Measurements from ENCODE around the gene DHRSX. TPM values are rescaled to one million over a fixed set of nuclear protein-coding genes. Genes with fewer than 3 reads are reported as not detected.

DHRSX gene
- total and polyA plus RNA-seq, 2 of the 8 experiments (the other 6 are each of a cell fraction or from before 2014, with no cell fraction given): 35.1 to 43.4 TPM

- TF ChIP-seq, protein P1, sequence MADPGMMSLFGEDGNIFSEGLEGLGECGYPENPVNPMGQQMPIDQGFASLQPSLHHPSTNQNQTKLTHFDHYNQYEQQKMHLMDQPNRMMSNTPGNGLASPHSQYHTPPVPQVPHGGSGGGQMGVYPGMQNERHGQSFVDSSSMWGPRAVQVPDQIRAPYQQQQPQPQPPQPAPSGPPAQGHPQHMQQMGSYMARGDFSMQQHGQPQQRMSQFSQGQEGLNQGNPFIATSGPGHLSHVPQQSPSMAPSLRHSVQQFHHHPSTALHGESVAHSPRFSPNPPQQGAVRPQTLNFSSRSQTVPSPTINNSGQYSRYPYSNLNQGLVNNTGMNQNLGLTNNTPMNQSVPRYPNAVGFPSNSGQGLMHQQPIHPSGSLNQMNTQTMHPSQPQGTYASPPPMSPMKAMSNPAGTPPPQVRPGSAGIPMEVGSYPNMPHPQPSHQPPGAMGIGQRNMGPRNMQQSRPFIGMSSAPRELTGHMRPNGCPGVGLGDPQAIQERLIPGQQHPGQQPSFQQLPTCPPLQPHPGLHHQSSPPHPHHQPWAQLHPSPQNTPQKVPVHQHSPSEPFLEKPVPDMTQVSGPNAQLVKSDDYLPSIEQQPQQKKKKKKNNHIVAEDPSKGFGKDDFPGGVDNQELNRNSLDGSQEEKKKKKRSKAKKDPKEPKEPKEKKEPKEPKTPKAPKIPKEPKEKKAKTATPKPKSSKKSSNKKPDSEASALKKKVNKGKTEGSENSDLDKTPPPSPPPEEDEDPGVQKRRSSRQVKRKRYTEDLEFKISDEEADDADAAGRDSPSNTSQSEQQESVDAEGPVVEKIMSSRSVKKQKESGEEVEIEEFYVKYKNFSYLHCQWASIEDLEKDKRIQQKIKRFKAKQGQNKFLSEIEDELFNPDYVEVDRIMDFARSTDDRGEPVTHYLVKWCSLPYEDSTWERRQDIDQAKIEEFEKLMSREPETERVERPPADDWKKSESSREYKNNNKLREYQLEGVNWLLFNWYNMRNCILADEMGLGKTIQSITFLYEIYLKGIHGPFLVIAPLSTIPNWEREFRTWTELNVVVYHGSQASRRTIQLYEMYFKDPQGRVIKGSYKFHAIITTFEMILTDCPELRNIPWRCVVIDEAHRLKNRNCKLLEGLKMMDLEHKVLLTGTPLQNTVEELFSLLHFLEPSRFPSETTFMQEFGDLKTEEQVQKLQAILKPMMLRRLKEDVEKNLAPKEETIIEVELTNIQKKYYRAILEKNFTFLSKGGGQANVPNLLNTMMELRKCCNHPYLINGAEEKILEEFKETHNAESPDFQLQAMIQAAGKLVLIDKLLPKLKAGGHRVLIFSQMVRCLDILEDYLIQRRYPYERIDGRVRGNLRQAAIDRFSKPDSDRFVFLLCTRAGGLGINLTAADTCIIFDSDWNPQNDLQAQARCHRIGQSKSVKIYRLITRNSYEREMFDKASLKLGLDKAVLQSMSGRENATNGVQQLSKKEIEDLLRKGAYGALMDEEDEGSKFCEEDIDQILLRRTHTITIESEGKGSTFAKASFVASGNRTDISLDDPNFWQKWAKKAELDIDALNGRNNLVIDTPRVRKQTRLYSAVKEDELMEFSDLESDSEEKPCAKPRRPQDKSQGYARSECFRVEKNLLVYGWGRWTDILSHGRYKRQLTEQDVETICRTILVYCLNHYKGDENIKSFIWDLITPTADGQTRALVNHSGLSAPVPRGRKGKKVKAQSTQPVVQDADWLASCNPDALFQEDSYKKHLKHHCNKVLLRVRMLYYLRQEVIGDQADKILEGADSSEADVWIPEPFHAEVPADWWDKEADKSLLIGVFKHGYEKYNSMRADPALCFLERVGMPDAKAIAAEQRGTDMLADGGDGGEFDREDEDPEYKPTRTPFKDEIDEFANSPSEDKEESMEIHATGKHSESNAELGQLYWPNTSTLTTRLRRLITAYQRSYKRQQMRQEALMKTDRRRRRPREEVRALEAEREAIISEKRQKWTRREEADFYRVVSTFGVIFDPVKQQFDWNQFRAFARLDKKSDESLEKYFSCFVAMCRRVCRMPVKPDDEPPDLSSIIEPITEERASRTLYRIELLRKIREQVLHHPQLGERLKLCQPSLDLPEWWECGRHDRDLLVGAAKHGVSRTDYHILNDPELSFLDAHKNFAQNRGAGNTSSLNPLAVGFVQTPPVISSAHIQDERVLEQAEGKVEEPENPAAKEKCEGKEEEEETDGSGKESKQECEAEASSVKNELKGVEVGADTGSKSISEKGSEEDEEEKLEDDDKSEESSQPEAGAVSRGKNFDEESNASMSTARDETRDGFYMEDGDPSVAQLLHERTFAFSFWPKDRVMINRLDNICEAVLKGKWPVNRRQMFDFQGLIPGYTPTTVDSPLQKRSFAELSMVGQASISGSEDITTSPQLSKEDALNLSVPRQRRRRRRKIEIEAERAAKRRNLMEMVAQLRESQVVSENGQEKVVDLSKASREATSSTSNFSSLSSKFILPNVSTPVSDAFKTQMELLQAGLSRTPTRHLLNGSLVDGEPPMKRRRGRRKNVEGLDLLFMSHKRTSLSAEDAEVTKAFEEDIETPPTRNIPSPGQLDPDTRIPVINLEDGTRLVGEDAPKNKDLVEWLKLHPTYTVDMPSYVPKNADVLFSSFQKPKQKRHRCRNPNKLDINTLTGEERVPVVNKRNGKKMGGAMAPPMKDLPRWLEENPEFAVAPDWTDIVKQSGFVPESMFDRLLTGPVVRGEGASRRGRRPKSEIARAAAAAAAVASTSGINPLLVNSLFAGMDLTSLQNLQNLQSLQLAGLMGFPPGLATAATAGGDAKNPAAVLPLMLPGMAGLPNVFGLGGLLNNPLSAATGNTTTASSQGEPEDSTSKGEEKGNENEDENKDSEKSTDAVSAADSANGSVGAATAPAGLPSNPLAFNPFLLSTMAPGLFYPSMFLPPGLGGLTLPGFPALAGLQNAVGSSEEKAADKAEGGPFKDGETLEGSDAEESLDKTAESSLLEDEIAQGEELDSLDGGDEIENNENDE (IDR thresholded peaks at IDR 0.05; ENCODE audit: insufficient replicate concordance, low read length): peak; percentile 40
- peak; percentile 92 for TF ChIP-seq SRF (IDR thresholded peaks at IDR 0.05; ENCODE audit: low read depth, low read length)
- TF ChIP-seq ATF2 (IDR thresholded peaks at IDR 0.05; ENCODE audit: low read length): 0 out of 2 replicates have a peak, but pooled peaks have one; percentile 16
- no peak for TF ChIP-seq USF2 (IDR thresholded peaks at IDR 0.05; ENCODE audit: low read length)
- TF ChIP-seq TAF1 (IDR thresholded peaks at IDR 0.05; ENCODE audit: low read depth, low read length): 0 out of 2 replicates have a peak, but pooled peaks have one; percentile 10
- TF ChIP-seq, protein P2, sequence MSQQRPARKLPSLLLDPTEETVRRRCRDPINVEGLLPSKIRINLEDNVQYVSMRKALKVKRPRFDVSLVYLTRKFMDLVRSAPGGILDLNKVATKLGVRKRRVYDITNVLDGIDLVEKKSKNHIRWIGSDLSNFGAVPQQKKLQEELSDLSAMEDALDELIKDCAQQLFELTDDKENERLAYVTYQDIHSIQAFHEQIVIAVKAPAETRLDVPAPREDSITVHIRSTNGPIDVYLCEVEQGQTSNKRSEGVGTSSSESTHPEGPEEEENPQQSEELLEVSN (IDR thresholded peaks at IDR 0.05): peak; percentile 77
These were observed 48.1 kb upstream of the DHRSX start (continued) for GRCh38 chrX:2548711-2549423.
